ENCODE measurements around the gene MRPL52.

Gene MRPL52

DNA sequence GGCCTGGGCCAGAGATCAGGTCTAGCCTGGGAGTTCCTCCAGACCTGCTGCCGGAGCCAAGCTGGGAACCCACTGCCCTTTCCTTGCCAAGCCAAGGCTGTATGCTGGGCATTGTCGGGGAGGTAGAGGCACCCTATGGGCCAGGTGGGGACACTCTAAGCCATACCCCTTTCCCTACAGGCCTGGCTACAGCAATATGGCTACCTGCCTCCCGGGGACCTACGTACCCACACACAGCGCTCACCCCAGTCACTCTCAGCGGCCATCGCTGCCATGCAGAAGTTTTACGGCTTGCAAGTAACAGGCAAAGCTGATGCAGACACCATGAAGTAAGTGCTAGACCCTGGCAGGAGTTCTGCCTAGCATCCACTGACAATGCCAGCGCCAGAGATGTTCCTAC is 11.6 kb downstream of the MRPL52 start:
- TF ChIP-seq EZH2 (IDR thresholded peaks at IDR 0.05) (no peak), POLR2AphosphoS5 (IDR thresholded peaks at IDR 0.05; ENCODE audit: borderline replicate concordance, low read depth, low read length) (no peak), FOXP2 (optimal IDR thresholded peaks at IDR 0.05; ENCODE audit: control extremely low read depth, extremely low read length, insufficient read depth) (no peak)
- H3K27ac ChIP-seq, result no peak overlapping the region
- H3K36me3 ChIP-seq (ENCODE audit: insufficient read depth, low read length), result peaks cover 58% of the 10 kb centered on the region

DNA sequence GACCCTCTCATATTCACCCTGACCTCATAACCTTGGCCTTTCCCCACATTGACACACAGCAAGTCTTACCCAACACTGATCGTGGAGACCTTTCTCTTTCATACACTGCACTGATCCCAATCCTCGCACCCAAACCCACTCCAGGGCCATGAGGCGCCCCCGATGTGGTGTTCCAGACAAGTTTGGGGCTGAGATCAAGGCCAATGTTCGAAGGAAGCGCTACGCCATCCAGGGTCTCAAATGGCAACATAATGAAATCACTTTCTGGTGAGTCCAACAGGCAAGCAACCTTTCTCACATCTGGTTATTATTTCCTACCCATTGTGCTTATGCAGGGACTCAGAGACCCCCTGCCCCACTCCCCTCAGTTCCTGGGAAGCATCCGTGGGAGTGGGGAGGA is 12.1 kb downstream of the MRPL52 start:
- Histone ChIP-seq H3K36me3 (ENCODE audit: insufficient read depth, low read length) (peaks cover 61% of the 10 kb centered on the region), H3K4me3 (no peak overlapping the region), H3K9ac (ENCODE audit: insufficient read length) (no peak overlapping the region), H3K27ac (no peak overlapping the region), H3K9me3 (ENCODE audit: low read depth, low read length) (no peaks in the 10 kb centered on the region)
- TF ChIP-seq POLR2AphosphoS5 (IDR thresholded peaks at IDR 0.05; ENCODE audit: borderline replicate concordance, low read depth, low read length), result no peak
- TF ChIP-seq EZH2 (IDR thresholded peaks at IDR 0.05), result no peak
- no peak for TF ChIP-seq FOXP2 (optimal IDR thresholded peaks at IDR 0.05; ENCODE audit: control extremely low read depth, extremely low read length, insufficient read depth)
- DNase-seq (ENCODE audit: low read depth, low spot score), result no peak

More for the DNA sequence above, 11.6 kb downstream of the MRPL52 start:
- H3K4me3 ChIP-seq, result no peak overlapping the region
- DNase-seq (ENCODE audit: low read depth, low spot score), result no peak
- no peaks in the 10 kb centered on the region for H3K9me3 ChIP-seq (ENCODE audit: low read depth, low read length)
- H3K9ac ChIP-seq (ENCODE audit: insufficient read length), result no peak overlapping the region

DNA sequence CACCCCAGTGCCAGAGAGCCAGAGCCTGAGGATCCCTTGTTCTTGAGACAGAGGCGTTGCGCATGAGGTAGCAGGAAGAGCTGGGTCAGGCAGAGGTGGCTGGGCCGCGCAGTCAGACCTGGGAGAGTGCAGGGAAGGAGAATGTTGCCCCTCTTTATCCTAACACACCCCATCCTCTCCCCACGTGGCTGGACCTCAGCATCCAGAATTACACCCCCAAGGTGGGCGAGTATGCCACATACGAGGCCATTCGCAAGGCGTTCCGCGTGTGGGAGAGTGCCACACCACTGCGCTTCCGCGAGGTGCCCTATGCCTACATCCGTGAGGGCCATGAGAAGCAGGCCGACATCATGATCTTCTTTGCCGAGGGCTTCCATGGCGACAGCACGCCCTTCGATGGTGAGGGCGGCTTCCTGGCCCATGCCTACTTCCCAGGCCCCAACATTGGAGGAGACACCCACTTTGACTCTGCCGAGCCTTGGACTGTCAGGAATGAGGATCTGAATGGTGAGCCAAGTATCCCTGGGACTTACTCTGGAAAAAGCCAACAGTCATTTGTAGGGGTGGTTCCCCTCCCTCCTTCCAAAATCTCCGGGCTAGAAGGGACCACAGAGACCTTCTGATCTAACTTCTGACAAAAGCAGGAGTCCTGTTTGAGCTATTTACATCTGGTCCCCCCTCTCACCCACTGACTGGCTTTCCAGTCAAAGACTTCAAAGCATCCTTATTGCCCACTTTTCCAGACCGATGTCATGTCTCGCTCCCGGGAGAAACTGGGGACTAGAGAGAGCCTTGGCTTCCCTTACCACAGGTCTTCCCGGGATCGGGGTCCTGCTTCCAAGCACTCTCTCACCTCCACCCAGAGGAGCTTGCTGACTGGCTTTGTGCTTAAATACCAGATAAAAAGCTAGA is 12.8 kb downstream of the MRPL52 start:
- no peaks in the 10 kb centered on the region for H3K9me3 ChIP-seq (ENCODE audit: low read depth, low read length)
- no peak overlapping the region for H3K27ac ChIP-seq
- H3K4me3 ChIP-seq, result no peak overlapping the region
- no peak for DNase-seq (ENCODE audit: low read depth, low spot score)
- TF ChIP-seq POLR2AphosphoS5 (IDR thresholded peaks at IDR 0.05; ENCODE audit: borderline replicate concordance, low read depth, low read length), result no peak
- TF ChIP-seq EZH2 (IDR thresholded peaks at IDR 0.05), result no peak
- no peak for TF ChIP-seq FOXP2 (optimal IDR thresholded peaks at IDR 0.05; ENCODE audit: control extremely low read depth, extremely low read length, insufficient read depth)
- no peak overlapping the region for H3K9ac ChIP-seq (ENCODE audit: insufficient read length)
- H3K36me3 ChIP-seq (ENCODE audit: insufficient read depth, low read length), result peaks cover 61% of the 10 kb centered on the region

DNA sequence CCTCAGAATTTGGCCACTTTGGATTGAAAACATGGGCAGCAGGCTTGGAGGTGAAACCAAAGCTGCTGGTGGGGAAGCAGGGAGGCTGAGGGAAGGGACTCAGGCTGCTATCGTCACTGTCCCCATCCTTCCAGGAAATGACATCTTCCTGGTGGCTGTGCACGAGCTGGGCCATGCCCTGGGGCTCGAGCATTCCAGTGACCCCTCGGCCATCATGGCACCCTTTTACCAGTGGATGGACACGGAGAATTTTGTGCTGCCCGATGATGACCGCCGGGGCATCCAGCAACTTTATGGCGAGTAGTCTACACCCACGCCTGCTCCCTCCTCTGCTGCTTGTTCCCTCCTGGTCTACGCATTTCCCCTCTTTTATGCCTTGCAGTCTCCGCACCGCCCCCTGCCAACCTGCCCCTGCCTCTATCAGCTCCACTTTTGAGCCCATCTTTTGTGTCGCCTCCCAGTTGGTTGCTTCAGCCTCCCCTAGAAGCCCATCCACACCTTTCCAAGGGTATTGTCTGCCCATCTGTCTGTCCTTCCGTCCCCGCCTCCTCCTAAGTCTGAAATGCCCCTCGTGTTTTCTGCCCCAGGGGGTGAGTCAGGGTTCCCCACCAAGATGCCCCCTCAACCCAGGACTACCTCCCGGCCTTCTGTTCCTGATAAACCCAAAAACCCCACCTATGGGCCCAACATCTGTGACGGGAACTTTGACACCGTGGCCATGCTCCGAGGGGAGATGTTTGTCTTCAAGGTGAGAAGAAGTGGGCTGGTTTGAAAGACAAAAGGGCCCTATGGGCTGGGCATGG is 13.6 kb downstream of the MRPL52 start:
- Histone ChIP-seq H3K36me3 (ENCODE audit: insufficient read depth, low read length) (peaks cover 61% of the 10 kb centered on the region), H3K4me3 (no peak overlapping the region), H3K9me3 (ENCODE audit: low read depth, low read length) (no peaks in the 10 kb centered on the region), H3K9ac (ENCODE audit: insufficient read length) (no peak overlapping the region), H3K27ac (no peak overlapping the region)
- no peak for TF ChIP-seq FOXP2 (optimal IDR thresholded peaks at IDR 0.05; ENCODE audit: control extremely low read depth, extremely low read length, insufficient read depth)
- TF ChIP-seq EZH2 (IDR thresholded peaks at IDR 0.05), result no peak
- DNase-seq (ENCODE audit: low read depth, low spot score), result no peak

DNA sequence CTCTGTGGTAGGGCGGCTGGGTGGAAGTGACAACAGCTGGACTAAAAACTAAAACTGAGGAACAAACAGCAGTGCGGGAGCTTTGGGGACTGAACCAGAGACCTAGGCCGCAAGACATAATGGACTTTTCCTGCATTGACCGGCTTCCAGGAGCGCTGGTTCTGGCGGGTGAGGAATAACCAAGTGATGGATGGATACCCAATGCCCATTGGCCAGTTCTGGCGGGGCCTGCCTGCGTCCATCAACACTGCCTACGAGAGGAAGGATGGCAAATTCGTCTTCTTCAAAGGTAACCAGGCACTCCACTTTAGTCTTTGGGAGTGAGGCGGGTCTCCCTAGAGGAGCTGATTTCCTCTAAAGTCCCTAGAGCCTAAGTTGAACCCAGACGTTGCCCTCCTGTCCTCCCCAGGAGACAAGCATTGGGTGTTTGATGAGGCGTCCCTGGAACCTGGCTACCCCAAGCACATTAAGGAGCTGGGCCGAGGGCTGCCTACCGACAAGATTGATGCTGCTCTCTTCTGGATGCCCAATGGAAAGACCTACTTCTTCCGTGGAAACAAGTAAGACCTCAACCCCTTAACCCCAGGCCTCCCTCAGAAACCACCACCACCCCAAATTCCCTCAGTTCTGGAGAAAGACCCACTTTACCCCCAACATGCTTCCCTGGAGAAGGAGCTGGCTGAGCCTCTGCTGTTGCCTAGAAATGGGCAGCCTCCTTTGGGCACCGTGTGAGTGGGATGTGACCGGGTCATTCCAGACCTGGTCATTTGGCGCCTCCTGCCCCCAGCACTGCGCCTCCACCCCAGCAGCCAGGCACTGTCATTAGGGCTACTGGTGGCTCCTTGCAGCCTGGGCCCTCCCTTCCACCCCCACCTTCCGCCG is 14.8 kb downstream of the MRPL52 start:
- TF ChIP-seq EZH2 (IDR thresholded peaks at IDR 0.05), result no peak
- no peak for TF ChIP-seq FOXP2 (optimal IDR thresholded peaks at IDR 0.05; ENCODE audit: control extremely low read depth, extremely low read length, insufficient read depth)
- TF ChIP-seq POLR2AphosphoS5 (IDR thresholded peaks at IDR 0.05; ENCODE audit: borderline replicate concordance, low read depth, low read length), result no peak
- H3K9ac ChIP-seq (ENCODE audit: insufficient read length), result no peak overlapping the region
- no peak overlapping the region for H3K27ac ChIP-seq
- no peak overlapping the region for H3K4me3 ChIP-seq
- H3K36me3 ChIP-seq (ENCODE audit: insufficient read depth, low read length), result peaks cover 55% of the 10 kb centered on the region
- DNase-seq (ENCODE audit: low read depth, low spot score), result no peak
- no peaks in the 10 kb centered on the region for H3K9me3 ChIP-seq (ENCODE audit: low read depth, low read length)

DNA sequence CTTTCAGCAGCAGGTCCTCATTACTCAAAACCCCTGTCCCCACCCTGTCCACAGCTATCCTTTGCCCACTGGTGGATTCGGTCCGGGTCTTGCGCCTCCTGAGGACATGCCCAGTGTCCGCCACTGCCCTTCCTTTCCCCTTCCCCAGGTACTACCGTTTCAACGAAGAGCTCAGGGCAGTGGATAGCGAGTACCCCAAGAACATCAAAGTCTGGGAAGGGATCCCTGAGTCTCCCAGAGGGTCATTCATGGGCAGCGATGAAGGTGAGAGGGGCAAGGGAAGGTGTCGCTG is 15.4 kb downstream of the MRPL52 start:
- TF ChIP-seq FOXP2 (optimal IDR thresholded peaks at IDR 0.05; ENCODE audit: control extremely low read depth, extremely low read length, insufficient read depth) (no peak), EZH2 (IDR thresholded peaks at IDR 0.05) (no peak)
- Histone ChIP-seq H3K36me3 (ENCODE audit: insufficient read depth, low read length) (peaks cover 52% of the 10 kb centered on the region), H3K9me3 (ENCODE audit: low read depth, low read length) (no peaks in the 10 kb centered on the region), H3K27ac (no peak overlapping the region), H3K9ac (ENCODE audit: insufficient read length) (no peak overlapping the region), H3K4me3 (no peak overlapping the region)
- no peak for DNase-seq (ENCODE audit: low read depth, low spot score)

DNA sequence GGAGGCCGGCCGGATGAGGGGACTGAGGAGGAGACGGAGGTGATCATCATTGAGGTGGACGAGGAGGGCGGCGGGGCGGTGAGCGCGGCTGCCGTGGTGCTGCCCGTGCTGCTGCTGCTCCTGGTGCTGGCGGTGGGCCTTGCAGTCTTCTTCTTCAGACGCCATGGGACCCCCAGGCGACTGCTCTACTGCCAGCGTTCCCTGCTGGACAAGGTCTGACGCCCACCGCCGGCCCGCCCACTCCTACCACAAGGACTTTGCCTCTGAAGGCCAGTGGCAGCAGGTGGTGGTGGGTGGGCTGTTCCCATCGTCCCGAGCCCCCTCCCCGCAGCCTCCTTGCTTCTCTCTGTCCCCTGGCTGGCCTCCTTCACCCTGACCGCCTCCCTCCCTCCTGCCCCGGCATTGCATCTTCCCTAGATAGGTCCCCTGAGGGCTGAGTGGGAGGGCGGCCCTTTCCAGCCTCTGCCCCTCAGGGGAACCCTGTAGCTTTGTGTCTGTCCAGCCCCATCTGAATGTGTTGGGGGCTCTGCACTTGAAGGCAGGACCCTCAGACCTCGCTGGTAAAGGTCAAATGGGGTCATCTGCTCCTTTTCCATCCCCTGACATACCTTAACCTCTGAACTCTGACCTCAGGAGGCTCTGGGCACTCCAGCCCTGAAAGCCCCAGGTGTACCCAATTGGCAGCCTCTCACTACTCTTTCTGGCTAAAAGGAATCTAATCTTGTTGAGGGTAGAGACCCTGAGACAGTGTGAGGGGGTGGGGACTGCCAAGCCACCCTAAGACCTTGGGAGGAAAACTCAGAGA is 16.3 kb downstream of the MRPL52 start:
- Histone ChIP-seq H3K9me3 (ENCODE audit: low read depth, low read length) (no peaks in the 10 kb centered on the region), H3K4me3 (no peak overlapping the region), H3K27ac (peak overlapping the region; percentile 77; the same call in 1 of the 2 replicates), H3K36me3 (ENCODE audit: insufficient read depth, low read length) (peaks cover 48% of the 10 kb centered on the region), H3K9ac (ENCODE audit: insufficient read length) (no peak overlapping the region)
- DNase-seq (ENCODE audit: low read depth, low spot score), result no peak
- no peak for TF ChIP-seq POLR2AphosphoS5 (IDR thresholded peaks at IDR 0.05; ENCODE audit: borderline replicate concordance, low read depth, low read length)
- TF ChIP-seq EZH2 (IDR thresholded peaks at IDR 0.05), result no peak
- no peak for TF ChIP-seq FOXP2 (optimal IDR thresholded peaks at IDR 0.05; ENCODE audit: control extremely low read depth, extremely low read length, insufficient read depth)

Measured in SK-N-MC (cell line).